Hematopoietic multipotent progenitor cell treated with erythropoietin and hydrocortisone succinate and interleukin-3 and kit ligand, for 4 days (in vitro differentiated cells): ENCODE data around the gene SCNN1A.

Experiments
- DNase-seq: peaks from one replicate; pipeline ENCODE4 v3.0.0-alpha.2; 2015

SCNN1A gene

DNA sequence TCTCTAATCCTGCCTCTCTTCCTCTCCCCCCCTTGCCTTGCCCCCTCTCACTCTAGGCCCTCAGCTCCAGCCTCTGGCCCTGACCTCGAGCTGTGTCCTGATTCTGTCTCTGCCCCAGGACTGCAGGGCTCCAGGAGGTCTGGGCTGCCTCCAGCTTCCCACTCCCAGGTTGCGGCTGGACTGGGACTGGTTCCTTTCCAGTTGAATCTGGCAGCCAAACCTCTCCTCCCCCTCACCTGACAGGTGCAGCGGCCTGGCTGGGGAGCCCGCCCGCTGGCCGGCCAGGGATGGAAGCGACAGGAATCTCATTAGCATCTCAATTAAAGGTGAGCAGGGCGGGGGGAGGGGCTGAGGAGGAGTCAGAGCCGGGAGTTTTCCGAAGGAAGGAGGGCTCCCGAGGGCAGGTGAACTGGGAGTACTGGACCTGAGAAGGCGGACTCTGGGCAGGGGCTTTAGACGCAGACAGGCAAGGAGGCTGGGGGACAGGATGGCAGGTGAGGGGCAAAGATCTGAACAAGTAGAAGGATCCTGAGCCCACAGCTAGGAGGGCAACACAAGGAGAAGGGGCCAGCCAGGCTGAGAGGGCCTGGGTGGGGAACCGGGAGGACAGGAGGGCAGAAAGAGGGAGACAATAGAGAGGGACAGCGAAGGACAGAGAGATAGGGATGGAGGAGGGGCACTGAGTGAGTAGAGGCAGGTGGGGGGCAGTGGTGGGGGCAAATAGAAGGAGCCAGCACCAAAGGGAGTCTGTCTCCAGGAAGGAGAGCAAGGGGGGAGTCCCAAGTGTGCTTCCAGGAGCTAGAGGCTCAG is at the start of gene SCNN1A:
Gene SCNN1A, minus strand, starts transcription at position 295 of the 810 bp plus-strand sequence. CDS start 780 bp downstream, outside the sequence.
- DNase-seq, result no peak

DNA sequence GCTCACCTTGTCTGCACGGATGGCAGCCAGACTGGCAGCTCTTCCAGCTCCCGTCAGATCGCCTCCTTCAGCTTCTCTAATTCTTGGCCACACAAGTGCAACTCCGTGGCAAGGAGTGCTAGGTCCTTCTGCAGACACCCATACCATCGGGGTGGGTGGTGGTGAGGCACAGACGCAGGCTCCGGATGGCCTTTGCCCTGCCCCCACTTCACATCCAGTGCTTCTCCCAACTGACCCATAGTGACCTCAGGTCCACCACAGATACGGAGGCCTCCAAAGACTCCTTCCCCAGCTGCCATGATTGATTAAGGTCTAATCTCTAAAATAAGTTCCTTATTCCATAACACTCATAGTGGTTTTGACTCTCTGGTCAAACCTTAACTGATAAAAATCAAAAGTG is 49.5 kb upstream of the SCNN1A start:
- peak; percentile 77 for DNase-seq

DNA sequence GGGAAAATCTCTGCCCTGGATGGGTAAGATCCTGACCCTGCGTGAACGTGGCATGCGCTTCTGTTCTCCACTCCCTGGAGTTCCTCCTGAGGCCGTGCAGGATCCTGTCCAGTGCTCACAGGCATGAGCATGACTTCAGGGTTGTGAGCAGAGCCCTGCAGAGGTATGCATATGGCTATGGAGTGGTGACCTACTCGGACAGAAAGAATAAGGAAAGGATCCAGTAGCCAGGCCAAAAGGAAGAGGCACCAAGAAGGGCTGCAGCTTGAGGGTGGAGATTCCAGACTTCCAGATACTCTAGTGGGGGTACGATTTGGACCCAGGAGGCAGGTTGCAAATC is 48.6 kb upstream of the SCNN1A start:
- DNase-seq, result no peak

DNA sequence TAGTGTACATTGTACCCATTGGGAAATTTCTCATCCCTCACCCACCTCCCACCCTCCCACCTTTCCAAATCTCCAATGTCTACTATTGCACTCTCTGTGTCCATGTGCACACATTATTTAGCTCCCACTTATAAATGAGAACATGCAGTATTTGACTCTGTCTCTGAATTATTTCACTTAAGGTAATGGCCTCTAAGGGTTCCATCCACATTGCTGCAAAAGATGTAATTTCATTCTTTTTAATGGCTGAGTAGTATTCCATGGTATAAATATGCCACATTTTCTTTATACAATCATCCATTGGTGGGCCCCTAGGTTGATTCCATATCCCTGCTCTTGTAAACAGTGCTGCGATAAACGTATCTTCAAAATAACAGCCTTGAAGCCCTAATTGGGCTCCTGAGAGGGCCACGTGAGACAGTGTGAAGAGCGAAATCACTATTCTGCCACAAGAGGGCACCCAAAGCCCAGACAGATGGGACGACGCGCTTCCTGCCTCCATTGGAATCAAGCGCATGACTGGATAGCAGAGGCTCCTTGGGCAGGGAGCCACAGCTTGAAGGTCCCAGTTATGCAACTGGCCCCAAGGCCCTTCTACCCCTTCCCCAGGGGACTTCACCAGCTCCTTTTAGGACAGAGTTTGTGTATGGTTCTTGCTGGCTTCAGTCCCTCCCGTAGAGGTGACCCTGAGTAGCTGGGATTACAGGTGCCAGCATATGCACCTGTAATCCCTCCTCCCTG is 48.1 kb upstream of the SCNN1A start:
- peak; percentile 97 for DNase-seq

DNA sequence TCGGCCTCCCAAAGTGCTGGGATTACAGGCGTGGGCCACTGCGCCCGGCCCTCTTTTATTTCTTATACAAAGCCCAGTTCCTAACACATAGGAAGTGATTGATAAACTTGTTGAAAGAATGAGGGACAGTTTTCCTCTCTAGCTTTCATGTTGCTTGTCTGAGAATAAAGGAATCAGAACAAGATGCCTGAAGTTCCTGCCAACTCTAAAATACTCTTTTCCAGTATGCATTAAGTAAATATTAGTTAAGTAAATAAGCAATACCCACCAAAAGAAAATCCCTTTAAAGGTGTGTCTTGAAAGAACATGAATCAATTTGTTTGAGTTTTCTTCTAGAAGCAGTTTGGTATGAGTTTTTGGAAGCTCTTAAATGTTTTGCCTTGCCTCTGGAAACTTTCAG is 45.0 kb upstream of the SCNN1A start:
- DNase-seq, result no peak

DNA sequence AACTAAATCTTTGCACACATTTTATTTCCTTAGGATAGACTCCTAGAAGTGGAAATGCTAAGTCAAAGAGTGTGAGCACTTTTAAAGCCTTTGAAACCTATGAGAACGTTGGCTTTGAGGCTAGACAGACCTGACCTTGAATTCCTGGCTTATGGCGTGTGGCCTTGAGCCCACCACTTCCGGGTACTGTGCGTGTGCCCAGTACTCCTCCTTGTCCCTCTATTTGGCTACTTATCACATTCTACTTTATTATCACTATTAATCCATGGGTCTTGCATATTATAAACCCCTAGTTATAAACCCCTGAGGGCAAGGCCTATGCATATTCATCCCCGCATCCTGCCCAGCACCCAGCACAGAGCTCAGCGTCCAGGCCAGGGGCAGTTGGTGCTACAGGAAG is 43.4 kb upstream of the SCNN1A start:
- DNase-seq, result no peak

DNA sequence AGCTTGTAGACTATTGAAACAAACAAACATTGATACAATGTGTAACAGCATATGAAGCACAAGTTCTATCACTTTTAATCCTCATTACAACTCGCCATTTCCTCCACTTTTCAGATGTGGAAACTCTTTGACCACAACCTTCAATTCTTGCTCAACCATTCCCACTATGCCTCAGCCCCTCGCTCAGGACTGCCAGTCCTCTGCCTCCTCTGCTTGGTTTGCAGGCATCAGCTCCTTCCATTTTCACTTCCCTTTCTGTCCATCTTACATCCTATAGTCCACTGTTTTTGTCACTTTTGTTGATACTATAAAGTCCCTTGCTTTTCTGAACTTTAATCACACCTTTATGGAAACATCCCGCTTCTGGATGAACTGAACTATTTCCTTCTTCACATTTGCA is 41.2 kb upstream of the SCNN1A start:
- DNase-seq, result peak; percentile 61

DNA sequence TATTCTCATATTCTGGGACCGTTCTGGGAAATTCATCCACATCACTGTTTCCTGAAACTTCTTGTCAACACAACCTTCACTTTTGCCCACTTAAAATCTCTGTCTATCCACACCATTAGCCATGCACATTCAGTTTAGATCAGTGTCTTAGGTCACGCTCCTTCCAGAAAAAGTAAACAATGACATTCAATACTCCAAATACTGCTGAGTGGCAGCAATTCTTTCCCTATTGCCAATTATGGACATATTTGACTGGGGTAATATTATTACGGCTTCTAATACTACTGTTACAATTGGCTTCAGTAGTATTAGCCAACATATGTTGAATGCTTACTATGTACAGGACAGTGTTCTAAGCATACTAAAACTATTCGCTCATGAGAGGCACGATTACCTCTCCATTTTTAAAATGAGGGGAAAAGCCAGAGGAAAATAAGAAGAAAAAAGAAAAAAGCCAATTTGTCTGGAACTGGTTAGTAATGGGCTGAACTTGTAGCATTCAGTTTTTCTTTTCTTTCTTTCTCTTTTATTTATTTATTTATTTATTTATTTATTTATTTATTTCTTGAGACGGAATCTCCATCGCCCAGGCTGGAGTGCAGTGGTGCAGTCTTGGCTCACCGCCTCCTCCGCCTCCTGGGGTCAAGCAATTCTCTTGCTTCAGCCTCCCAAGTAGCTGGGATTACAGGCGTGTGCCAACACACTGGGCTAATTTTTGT is 32.0 kb upstream of the SCNN1A start:
- no peak for DNase-seq

DNA sequence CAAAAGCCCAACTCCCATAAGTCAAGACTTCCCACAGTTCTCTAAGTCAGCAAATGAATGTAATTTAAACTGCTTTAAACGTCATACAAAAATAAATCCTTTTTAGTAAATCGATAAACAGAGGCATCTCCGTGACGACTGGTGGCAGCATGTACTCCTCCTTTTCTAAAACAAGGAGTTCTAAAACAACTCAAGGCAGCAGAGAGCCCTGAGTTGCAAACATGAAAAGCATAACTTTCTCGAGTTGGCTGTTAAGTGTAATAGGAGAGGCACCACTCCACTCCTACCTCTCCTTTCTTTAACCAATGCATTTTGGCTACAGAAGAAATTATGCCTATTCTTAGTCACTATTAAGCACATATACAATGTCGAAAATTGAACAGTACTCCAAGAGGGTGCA is 30.6 kb upstream of the SCNN1A start:
- DNase-seq, result no peak

DNA sequence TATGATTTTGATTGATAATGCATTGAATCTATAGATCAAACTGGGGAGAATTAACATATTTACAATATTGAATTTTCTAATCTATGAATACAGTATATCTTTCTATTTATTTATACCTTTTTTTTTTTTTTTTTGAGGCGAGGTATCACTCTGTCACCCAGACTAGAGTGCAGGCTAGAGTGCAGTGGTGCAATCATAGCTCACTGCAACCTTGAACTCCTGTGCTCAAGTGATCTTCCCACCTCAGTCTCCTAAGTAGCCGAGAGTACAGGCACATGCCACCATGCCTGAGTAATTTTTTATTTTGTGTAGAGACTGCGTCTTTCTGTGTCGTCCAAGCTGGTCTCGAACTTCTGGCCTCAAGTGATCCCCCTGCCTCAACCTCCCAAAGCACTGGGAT is 29.0 kb upstream of the SCNN1A start:
- no peak for DNase-seq

DNA sequence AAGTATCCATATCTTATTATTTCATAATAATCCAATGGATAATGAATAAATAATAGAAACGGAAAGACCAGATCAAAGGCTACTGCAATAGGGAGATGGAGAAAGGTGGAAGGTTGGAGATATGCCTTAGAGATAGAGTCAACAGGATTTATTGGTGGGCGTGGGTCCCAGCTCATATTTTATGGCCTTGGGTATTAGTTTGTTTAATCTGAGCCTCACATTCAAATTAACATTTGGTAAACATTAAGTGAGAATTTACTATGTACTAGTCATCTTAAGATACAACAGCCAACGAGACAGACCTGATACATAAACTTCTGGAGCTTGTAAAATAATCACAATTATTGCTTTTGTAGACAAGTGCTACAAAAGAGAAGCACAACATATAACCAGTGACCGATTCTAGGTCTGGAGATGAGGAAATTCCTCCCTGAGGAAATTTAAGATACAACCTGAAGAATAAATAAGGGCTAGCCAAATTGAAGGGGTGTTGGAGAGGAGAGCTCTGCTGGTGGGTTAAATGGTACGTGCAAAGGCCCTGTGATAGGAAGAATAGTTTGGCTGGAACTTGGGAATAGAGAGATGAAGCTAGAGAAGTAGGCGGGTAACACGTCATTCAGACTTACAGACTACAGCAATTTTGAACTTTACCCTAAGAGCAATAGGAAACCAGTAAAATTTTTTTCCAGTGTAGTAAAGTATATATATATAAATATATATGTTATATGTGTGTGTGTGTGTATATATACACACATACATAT is 24.7 kb upstream of the SCNN1A start:
- DNase-seq, result no peak

DNA sequence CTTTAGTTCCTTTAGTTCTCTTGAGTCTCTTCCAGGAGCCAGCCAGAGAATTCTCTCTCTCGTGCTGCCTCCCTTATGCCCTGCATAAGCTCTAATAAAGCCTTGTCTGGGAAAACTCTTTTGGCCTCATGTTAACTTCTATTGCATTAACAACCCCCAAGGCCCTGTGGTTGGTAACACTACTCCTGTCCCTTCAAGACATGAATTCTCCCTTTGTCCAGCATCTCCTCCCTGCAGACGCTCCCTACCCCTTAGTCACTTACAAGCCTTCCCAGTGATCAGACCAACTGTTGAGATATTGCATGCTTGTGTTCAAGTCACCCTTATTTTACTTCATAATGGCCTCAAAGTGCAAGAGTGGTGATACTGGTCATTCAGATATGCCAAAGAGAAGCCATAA is 20.7 kb upstream of the SCNN1A start:
- DNase-seq, result no peak

DNA sequence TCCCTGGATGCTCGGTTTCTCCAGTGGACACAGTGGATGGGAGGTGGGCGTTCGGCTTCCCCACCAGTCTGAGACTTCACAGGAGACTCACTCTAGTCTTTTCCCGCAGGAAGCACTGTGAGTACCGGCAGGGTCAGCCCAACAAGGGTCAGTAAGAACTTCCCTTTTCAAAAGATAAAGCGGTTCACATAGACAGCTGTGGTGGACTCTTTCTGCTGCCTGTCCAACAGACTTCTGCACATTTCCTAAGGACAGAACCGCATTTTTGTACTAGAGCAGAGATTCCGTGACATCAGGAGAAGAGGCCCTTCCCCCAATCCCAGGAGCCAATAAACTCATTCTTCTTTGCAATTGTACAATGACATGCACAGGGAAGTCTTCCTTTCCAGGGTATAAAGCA is 19.0 kb upstream of the SCNN1A start:
- DNase-seq, result no peak

DNA sequence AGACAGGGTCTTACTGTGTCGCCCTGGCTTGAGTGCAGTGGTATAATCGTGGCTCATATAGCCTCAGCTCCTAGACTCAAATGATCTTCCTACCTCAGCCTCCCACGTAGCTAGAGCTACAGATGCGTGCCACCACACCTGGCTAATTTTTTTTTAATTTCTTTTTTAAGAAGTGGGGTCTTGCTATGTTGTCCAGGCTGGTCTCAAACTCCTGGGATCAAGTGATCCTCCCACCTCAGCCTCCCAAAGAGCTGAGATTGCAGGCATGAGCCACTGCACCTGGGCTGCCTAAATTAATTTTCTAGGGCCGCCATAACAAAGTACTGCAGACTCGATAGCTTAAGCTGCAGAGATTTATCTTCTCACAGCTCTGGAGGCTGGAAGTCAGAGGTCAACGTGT is 17.7 kb upstream of the SCNN1A start:
- DNase-seq, result no peak

DNA sequence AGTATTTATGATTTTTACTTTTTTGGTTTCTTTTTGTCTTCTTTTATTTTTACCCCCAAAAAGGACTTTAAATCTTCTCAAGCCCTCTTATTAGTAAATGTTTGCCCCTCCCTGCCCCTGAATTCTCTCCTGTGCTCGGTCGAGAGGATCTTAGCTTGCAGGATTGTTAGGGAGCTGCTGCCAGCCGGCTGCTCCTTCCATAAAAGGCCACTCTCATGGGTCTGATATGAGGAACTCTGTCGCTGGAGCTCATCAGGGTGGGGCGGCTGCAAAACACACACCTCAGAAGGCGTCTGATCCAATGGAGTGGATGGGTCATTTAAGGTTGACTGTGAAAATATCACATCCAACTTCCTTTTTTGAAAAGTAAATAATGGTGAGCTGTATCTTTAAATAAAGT is 17.1 kb upstream of the SCNN1A start:
- peak; percentile 33 for DNase-seq

DNA sequence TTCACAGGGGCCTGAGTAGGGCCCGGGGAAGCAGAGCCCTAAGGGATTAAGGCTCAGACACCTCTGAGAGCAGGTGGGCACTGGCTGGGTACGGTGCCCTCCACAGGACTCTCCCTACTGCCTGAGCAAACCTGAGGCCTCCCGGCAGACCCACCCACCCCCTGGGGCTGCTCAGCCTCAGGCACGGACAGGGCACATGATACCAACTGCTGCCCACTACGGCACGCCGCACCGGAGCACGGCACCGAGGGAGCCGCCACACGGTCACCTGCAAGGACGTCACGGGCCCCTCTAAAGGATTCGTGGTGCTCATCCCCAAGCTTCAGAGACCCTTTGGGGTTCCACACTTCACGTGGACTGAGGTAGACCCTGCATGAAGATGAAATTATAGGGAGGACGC is 15.7 kb upstream of the SCNN1A start:
- no peak for DNase-seq

DNA sequence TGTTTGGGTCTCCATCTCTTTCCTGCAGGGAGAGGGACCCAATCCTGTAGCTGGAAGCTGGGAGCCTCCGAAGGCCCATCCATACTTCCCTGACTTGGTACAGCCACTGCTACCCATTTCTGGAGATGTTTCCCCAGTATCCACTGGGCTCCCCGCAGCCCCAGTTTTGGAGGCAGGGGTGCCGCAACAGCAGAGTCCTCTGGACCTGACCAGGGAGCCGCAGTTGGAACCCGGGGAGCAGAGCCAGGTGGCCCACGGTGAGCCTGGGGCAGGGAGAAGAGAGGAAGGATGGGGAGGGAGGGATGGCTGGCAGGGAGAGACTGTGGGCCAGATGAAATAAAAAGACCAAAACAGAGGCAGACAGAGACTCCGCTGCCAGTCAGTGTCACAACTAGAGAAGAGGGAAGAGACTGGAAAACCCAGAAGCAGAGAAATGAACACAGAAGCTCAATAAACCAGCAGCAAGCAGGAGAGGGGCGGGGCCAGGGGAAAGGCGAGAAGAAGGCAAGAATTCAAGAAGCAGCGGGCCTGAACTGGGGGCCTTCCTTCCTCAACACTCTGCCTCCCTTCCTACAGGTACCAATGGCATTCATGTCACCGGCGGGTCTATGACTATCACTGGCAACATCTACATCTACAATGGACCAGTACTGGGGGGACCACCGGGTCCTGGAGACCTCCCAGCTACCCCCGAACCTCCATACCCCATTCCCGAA is 14.9 kb upstream of the SCNN1A start:
- DNase-seq, result no peak

DNA sequence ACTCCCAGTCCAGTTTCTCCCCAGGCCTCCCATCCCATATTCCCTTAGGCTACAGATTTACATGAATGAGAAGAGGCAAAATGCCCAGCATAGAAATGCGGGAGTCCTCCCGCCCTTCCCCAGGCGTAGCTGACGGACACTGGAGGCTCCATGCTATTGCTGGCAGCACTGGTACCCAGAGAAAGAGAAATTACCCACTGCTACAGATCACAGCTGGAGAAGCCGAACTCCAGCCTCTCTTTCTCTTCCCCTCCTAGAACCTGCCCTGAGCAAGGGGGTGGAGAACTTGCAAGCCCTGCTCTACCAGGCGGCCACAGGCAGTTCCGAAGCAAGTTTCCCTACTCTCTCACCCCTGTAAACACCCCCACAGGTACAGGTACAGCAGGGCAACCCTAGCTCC is 12.2 kb upstream of the SCNN1A start:
- DNase-seq, result no peak

DNA sequence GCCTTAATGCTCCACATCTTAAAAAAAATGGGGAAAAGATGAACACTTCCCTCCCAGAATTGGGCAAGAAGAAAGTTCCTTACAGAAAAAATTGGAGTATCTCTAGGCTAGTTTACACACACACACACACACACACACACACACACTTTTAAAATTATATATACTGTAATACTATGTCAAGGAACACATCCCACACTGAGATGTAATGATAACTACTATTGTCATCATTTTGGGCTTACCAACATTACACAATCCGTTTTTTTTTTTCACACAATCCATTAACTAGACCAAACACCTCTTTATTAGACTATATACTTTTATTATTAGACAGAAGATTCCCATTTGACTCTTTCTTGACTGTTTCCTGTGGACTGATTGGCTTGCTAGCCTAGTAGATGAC is 11.1 kb upstream of the SCNN1A start:
- DNase-seq, result no peak

DNA sequence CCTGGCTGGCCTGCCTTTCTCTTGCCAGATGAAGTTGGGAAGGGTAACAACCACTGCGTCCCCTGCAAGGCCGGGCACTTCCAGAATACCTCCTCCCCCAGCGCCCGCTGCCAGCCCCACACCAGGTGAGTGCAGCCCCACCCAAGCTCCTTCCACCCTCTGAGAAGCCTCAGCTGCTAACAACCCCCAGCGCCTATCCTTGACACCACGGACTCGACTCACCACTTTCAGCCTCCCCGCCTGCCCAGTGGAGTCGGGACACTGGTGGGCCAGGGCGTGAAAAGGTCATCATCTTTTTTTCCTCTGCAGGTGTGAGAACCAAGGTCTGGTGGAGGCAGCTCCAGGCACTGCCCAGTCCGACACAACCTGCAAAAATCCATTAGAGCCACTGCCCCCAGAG is 10.7 kb upstream of the SCNN1A start:
- DNase-seq, result no peak

DNA sequence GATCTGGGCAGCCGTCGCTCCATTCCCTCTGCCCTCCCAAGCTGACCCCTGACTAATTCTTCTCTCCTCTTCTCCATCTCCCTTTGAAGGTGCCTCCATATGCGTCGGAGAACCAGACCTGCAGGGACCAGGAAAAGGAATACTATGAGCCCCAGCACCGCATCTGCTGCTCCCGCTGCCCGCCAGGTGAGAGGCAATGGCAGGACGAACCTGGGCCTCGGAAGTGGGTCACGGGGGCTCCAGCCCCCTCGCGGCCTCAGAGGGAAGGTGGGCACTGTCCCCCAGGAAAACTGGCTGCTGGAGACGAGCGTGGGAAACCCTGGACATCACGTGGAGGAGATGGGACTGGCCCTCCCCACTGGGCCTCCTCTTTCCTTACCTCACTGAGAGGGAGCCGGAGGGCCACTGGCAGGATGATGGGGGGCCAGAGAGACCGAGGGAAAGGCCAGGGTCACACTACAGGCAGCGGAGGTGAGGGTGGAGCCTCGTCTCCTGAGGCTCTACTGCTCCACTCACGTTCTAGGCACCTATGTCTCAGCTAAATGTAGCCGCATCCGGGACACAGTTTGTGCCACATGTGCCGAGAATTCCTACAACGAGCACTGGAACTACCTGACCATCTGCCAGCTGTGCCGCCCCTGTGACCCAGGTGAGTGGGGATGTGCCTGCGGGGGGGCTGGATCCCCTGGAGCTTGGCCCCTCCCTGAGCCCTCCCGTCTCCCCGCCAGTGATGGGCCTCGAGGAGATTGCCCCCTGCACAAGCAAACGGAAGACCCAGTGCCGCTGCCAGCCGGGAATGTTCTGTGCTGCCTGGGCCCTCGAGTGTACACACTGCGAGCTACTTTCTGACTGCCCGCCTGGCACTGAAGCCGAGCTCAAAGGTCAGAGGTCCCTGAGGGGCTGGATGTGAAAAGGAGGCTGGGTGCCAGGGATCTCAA is 9.4 kb upstream of the SCNN1A start:
- DNase-seq, result no peak
